ENCODE measurements around the gene WNT9B. TPM values are rescaled to one million over a fixed set of nuclear protein-coding genes. Genes with fewer than 3 reads are reported as not detected.
A peak's percentile ranks its signal among the peaks of the same experiment; 100 is the strongest.

WNT9B gene
- total RNA-seq, 1 experiment from 2014 or later, result not detected

GRCh38 chr17:46874906-46875305, 23.5 kb downstream of the WNT9B start:
- Mint-ChIP-seq H3K4me1 (ENCODE audit: insufficient read depth, unreplicated experiment) (no peaks in the 10 kb centered on the region), H3K9me3 (ENCODE audit: unreplicated experiment) (no peaks in the 10 kb centered on the region), H3K4me3 (ENCODE audit: unreplicated experiment) (no peak overlapping the region), H3K27me3 (ENCODE audit: insufficient read depth, unreplicated experiment) (no peaks in the 10 kb centered on the region), H3K27ac (ENCODE audit: low read depth, unreplicated experiment) (no peak overlapping the region), H3K36me3 (ENCODE audit: insufficient read depth, unreplicated experiment) (no peaks in the 10 kb centered on the region)
- no peak for TF ChIP-seq CTCF (IDR thresholded peaks at IDR 0.05; ENCODE audit: unreplicated experiment)
- no peak for DNase-seq (ENCODE audit: unreplicated experiment)
- ChIA-PET POLR2A (no interaction called here), CTCF (interaction anchor here (0.8 kb wide), 1 partner anchor 13 kb away, joined by 4 read pairs; no protein-coding TSS in a partner anchor)
- BruUV-seq (replicated peaks), result no TSS peak
- intact Hi-C loops (cut with micrococcal nuclease), result no loop called here

- Mint-ChIP-seq H3K27ac (ENCODE audit: low read depth, unreplicated experiment) (no peak overlapping the region), H3K4me1 (ENCODE audit: insufficient read depth, unreplicated experiment) (no peaks in the 10 kb centered on the region), H3K36me3 (ENCODE audit: insufficient read depth, unreplicated experiment) (no peaks in the 10 kb centered on the region), H3K9me3 (ENCODE audit: unreplicated experiment) (no peaks in the 10 kb centered on the region), H3K27me3 (ENCODE audit: insufficient read depth, unreplicated experiment) (no peaks in the 10 kb centered on the region), H3K4me3 (ENCODE audit: unreplicated experiment) (no peak overlapping the region)
- DNase-seq (ENCODE audit: unreplicated experiment), result no peak
- intact Hi-C loops (cut with micrococcal nuclease), result no loop called here
- ChIA-PET POLR2A (no interaction called here), CTCF (interaction anchor here (1.2 kb wide), 1 partner anchor 10 kb away, joined by 4 read pairs; no protein-coding TSS in a partner anchor)
- BruUV-seq (replicated peaks), result no TSS peak
- TF ChIP-seq CTCF (IDR thresholded peaks at IDR 0.05; ENCODE audit: unreplicated experiment), result no peak
Measured at GRCh38 chr17:46875849-46876352, 24.5 kb downstream of the WNT9B start.

- Mint-ChIP-seq H3K27ac (ENCODE audit: low read depth, unreplicated experiment) (no peak overlapping the region), H3K36me3 (ENCODE audit: insufficient read depth, unreplicated experiment) (no peaks in the 10 kb centered on the region), H3K4me3 (ENCODE audit: unreplicated experiment) (no peak overlapping the region), H3K27me3 (ENCODE audit: insufficient read depth, unreplicated experiment) (no peaks in the 10 kb centered on the region), H3K4me1 (ENCODE audit: insufficient read depth, unreplicated experiment) (no peaks in the 10 kb centered on the region), H3K9me3 (ENCODE audit: unreplicated experiment) (no peaks in the 10 kb centered on the region)
- intact Hi-C loops (cut with micrococcal nuclease), result no loop called here
- POLR2A ChIA-PET, result no interaction called here
- peak; percentile 32 for TF ChIP-seq CTCF (IDR thresholded peaks at IDR 0.05; ENCODE audit: unreplicated experiment)
- CTCF ChIA-PET, result interaction anchor here (0.6 to 1.2 kb wide), 2 partner anchors 10 to 64 kb away, joined by 3 to 4 read pairs; no protein-coding TSS in a partner anchor
- BruUV-seq (replicated peaks), result no TSS peak
- DNase-seq (ENCODE audit: unreplicated experiment), result peak; percentile 46
Measured at GRCh38 chr17:46876353-46876887, 25.0 kb downstream of the WNT9B start.

GRCh38 chr17:46876926-46877325, 25.5 kb downstream of the WNT9B start:
- intact Hi-C loops (cut with micrococcal nuclease), result no loop called here
- Mint-ChIP-seq H3K36me3 (ENCODE audit: insufficient read depth, unreplicated experiment) (no peaks in the 10 kb centered on the region), H3K27ac (ENCODE audit: low read depth, unreplicated experiment) (no peak overlapping the region), H3K9me3 (ENCODE audit: unreplicated experiment) (no peaks in the 10 kb centered on the region), H3K4me3 (ENCODE audit: unreplicated experiment) (no peak overlapping the region), H3K4me1 (ENCODE audit: insufficient read depth, unreplicated experiment) (no peaks in the 10 kb centered on the region), H3K27me3 (ENCODE audit: insufficient read depth, unreplicated experiment) (no peaks in the 10 kb centered on the region)
- ChIA-PET CTCF (interaction anchor here (0.6 to 1.2 kb wide), 2 partner anchors 9 to 65 kb away, joined by 3 to 4 read pairs; no protein-coding TSS in a partner anchor), POLR2A (no interaction called here)
- no peak for DNase-seq (ENCODE audit: unreplicated experiment)
- BruUV-seq (replicated peaks), result no TSS peak
- TF ChIP-seq CTCF (IDR thresholded peaks at IDR 0.05; ENCODE audit: unreplicated experiment), result no peak
